HG02884 (cell line): ENCODE results near the gene C19orf25.
"Not testable (repeated sequence)": the region's sequence is repeated elsewhere in the genome, so short reads cannot be mapped to it uniquely, and the experiment has no call there.

ENCODE experiments used
- ATAC-seq: cut with Tn5 transposase; IDR thresholded peaks from one replicate; pipeline ENCODE4 v1.9.1; 2021; ENCODE audit warnings: mild to moderate bottlenecking, moderate library complexity; ENCODE audit not compliant: unreplicated experiment

C19orf25 gene

GRCh38 chr19:1478934-1479707 is at the start of gene C19orf25:
TSS of gene C19orf25 (minus strand) at chr19:1479215. CDS start at chr19:1478903, 312 bp downstream.
- peak; percentile 74 for ATAC-seq

GRCh38 chr19:1527650-1528309 is 48.8 kb upstream of the C19orf25 start:
- ATAC-seq: no peak

- no peak for ATAC-seq
These were observed 48.1 kb upstream of the C19orf25 start for GRCh38 chr19:1526979-1527649.

- ATAC-seq: no peak
These were observed 47.2 kb upstream of the C19orf25 start for GRCh38 chr19:1526066-1526778.

- no peak for ATAC-seq
These were observed 46.3 kb upstream of the C19orf25 start for GRCh38 chr19:1525343-1525742.

GRCh38 chr19:1524972-1525325 is 45.9 kb upstream of the C19orf25 start:
- ATAC-seq: no peak

- no peak for ATAC-seq
These were observed 45.4 kb upstream of the C19orf25 start for GRCh38 chr19:1524287-1524971.

- ATAC-seq: no peak
These were observed 44.6 kb upstream of the C19orf25 start, which contains the start of gene PLK5 for GRCh38 chr19:1523412-1524286. TSS of gene PLK5 (plus strand) at chr19:1524077. CDS start at chr19:1526997, 2,920 bp downstream.

GRCh38 chr19:1522838-1523237 is 43.8 kb upstream of the C19orf25 start:
- ATAC-seq: no peak

- no peak for ATAC-seq
These were observed 43.0 kb upstream of the C19orf25 start for GRCh38 chr19:1522061-1522460.

GRCh38 chr19:1521636-1522035 is 42.6 kb upstream of the C19orf25 start:
- ATAC-seq: no peak

GRCh38 chr19:1520203-1520780 is 41.3 kb upstream of the C19orf25 start:
- ATAC-seq: no peak

- not testable (repeated sequence) for ATAC-seq
These were observed 40.8 kb upstream of the C19orf25 start for GRCh38 chr19:1519802-1520201.

GRCh38 chr19:1518471-1518870 is 39.5 kb upstream of the C19orf25 start:
- no peak for ATAC-seq

GRCh38 chr19:1516395-1516753 is 37.4 kb upstream of the C19orf25 start:
- ATAC-seq: no peak

- ATAC-seq: no peak
These were observed 36.1 kb upstream of the C19orf25 start for GRCh38 chr19:1514986-1515721.

GRCh38 chr19:1514295-1514661 is 35.3 kb upstream of the C19orf25 start:
- no peak for ATAC-seq

- ATAC-seq: no peak
These were observed 34.7 kb upstream of the C19orf25 start for GRCh38 chr19:1513499-1514294.
